Measurements from ENCODE around the gene COTL1.
"Not testable (repeated sequence)": the region's sequence is repeated elsewhere in the genome, so short reads cannot be mapped to it uniquely, and the experiment has no call there.

The COTL1 gene

DNA sequence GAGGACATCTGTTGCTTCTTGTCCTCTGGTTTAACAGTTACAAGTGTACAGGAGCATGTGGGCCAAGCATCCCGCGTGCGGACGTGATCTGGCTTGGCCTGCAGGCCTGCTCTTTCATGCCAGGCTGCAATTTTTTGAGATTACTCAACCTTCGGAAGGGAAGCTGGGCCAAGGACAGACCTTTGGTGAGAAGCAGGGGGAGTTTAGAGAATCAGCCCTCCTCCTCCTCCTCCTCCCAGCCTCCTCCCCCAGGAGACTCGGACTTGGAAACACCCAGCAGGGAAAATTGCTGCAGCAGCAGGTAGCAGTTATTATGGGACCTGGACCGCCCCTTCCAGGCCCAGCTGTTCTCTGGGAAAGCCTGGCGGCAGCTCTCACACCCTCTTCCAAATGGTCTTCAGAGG lies 25.3 kb upstream of the COTL1 start:
- no peak for DNase-seq (ENCODE audit: low read depth in 3 of 3)

DNA sequence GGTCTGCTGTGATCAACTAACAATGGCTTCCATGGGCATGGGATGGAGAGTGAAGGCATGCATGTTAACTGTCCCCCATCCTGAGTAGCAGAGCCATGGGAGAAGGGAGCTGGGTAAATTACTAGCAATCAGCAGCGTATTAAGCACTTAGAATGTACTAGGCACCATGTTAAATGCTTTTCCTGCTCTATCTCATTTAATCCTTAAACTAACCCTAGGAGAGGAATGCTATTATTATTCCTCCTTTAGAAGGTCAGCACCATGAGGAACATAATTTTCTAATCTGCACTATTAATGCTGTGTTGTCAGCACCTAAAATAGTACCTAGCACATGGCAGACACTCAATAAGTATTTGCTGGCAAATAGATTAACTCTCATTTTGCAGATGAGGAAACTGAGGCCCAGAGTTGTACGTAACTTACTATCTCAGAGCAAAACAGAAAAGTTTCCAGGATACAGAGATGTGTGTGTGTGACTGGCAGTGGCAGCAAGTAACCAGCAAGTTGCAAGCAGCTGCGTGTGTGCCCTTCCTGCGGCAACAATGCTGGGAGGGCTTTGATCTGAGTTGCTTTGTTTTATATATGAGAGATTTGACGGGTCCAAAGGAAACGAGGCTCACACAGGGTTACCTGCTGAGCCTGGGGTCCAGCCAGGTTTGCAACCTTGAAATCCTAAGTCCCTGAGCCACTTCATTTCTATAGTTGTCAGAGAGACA lies 23.9 kb upstream of the COTL1 start:
- DNase-seq (ENCODE audit: low read depth in 3 of 3) = no peak

DNA sequence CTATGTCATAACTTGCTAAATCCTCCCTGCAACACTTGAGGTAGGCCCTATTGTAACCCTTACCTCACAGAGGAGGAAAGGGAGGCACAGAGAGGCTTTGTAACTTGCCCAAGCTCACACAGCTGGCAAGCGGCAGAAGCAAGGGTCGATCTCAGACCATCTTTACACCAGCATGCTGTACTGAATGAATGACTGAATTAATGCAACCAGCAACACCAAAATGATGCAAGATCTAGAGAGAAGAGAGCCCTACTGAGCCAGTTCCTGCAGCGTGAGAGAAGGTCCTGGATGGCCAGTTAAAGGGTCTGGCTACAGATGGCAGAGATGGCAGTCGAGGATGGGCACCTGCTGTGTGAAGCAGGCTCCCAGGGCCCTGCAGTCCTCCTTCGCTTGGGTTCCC lies 22.3 kb upstream of the COTL1 start:
- DNase-seq (ENCODE audit: low read depth in 3 of 3) = no peak

- DNase-seq (ENCODE audit: low read depth in 3 of 3) = no peak
Measured at GRCh38 chr16:84638231-84638806, 20.4 kb upstream of the COTL1 start.

DNA sequence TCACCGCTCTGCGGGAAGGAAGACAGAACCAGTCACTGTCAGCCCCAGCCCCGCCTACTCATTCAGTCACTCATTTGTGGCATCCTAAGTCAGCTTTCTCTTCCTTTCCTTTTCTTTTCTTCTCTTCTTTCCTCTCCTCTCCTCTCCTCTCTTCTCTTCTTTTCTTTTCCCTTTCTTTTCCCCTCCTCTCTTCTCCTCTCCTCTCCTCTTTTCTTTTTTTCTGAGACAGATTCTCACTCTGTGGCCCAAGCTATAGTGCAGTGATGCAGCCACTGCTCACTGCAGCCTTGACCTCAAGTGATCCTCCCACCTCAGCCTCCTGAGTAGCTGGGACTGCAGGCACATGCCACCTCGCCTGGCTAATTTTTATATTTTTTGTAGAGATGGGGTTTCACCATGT lies 19.8 kb upstream of the COTL1 start:
- no peak for DNase-seq (ENCODE audit: low read depth in 3 of 3)

DNA sequence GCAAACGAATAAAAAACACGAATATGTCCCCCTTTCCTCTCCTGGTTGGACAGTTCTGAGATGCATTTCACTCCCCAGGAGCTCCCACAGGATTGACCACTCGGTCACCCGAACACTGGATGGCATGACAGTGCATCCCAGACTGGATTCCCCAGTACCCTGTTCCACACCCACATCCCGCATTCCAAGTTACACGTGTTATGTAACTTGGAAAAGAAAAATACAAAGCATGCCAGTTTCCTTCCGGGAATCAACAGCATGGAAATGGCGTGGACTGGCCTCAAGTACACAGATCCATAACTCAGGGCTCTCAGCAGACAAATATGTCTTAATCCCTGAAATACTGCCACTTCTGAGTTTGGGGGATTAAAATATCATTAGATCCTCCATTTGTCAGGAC lies 17.8 kb upstream of the COTL1 start:
- DNase-seq (ENCODE audit: low read depth in 3 of 3) = no peak

GRCh38 chr16:84633622-84634021 lies 15.7 kb upstream of the COTL1 start:
- DNase-seq (ENCODE audit: low read depth in 3 of 3) = no peak

DNA sequence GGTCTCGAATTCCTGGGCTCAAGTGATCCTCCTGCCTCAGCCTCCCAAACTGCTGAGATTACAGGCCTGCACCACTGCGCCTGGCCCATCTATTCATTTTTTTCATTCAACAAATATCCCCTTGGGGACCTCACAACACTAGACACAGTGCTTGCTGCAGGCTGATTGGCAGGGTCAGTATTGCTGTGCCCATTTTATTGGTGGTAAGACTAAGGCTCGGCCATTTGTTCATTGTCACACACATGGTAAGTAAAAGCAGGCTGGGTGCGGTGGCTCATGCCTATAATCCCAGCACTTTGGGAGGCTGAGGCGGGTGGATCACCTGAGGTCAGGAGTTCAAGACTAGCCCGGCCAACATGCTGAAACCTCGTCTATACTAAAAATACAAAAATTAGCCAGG lies 15.0 kb upstream of the COTL1 start:
- DNase-seq (ENCODE audit: low read depth in 3 of 3) = not testable (repeated sequence)

GRCh38 chr16:84631886-84632285 lies 14.0 kb upstream of the COTL1 start:
- DNase-seq (ENCODE audit: low read depth in 3 of 3) = no peak

DNA sequence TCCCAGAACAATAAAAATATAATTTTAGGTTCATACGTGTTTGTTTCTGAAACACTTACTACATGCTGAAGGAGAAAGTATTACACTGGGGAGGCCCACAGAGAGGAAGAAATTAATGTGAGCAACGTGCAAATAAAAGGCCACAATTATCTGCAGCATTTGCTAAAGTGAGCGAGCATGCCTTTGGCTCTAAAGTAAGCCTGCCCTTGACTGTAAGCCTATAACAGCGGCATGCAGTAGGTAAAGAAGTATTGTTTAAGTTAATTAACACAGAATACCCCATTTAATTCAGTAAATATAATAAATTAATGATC lies 13.2 kb upstream of the COTL1 start:
- no peak for DNase-seq (ENCODE audit: low read depth in 3 of 3)

DNA sequence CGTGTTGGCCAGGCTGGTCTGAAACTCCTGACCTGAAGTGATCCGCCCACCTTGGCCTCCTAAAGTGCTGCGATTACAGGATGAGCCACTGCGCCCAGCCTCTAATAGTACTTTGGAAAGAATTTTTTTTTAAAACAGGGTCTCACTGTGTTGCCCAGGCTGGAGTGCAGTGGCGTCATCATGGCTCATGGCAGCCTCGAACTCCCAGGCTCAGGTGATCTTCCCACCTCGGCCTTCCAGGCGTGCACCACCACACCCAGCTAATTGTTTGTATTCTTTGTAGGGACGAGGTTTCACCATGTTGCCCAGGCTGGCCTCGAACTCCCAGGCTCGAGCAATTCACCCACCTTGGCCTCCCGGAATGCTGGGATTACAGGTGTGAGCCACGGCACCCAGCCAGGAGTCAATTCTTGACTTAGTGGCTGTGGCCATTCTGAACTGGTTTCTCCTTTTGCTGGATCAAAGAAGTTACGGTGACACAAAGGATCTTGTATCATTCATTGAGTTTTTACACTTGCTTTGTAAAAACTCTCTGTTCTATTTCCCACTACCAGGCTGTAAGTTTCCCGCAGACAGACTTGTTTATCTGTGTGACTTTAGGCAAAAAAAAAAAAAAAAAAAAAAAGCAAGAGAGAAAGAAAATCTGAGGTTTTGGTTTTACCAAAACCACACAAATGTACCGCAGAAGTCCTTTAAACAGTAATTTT lies 12.7 kb upstream of the COTL1 start:
- DNase-seq (ENCODE audit: low read depth in 3 of 3) = no peak

DNA sequence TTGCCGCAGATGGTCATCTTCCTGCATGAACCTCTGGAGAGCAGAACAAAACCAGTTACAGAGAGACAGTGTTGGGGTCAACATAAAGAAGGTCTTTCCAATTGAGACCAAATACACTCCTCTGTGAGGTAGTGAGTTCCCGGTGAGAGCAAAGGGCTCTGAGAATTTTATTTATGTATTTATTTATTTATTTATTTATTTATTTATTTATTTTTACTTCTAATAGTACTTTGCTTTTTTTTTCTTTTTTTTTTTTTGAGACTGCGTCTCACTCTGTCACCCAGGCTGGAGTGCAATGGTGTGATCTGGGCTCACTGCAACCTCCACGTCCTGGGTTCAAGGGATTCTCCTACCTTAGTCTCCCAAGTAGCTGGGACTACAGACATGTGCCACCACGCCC lies 12.1 kb upstream of the COTL1 start:
- DNase-seq (ENCODE audit: low read depth in 3 of 3) = no peak

DNA sequence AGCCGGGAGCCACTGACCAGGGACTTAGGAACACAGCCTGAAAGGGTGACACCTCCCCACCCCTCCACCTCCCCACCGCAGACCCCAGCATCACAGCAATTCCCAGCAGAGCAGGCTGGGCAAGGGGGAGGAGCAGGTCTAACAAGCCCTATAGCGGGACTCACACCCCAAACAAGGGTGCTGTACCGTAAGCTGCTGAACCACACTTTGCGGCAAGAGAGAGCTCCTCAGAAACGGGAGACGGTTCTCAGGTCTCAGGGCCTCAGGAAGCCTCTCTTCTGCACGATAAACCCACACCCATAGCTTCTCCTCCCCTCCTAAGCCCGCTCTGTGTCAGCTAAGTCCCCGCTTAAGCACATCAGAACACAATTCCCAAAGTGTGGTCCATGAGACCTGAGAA lies 11.7 kb upstream of the COTL1 start:
- no peak for DNase-seq (ENCODE audit: low read depth in 3 of 3)

GRCh38 chr16:84628226-84628731 lies 10.4 kb upstream of the COTL1 start:
- no peak for DNase-seq (ENCODE audit: low read depth in 3 of 3)

GRCh38 chr16:84625556-84625955 lies 7.7 kb upstream of the COTL1 start:
- no peak for DNase-seq (ENCODE audit: low read depth in 3 of 3)

GRCh38 chr16:84620913-84621312 lies 3.0 kb upstream of the COTL1 start:
- DNase-seq (ENCODE audit: low read depth in 3 of 3) = not testable (repeated sequence)

DNA sequence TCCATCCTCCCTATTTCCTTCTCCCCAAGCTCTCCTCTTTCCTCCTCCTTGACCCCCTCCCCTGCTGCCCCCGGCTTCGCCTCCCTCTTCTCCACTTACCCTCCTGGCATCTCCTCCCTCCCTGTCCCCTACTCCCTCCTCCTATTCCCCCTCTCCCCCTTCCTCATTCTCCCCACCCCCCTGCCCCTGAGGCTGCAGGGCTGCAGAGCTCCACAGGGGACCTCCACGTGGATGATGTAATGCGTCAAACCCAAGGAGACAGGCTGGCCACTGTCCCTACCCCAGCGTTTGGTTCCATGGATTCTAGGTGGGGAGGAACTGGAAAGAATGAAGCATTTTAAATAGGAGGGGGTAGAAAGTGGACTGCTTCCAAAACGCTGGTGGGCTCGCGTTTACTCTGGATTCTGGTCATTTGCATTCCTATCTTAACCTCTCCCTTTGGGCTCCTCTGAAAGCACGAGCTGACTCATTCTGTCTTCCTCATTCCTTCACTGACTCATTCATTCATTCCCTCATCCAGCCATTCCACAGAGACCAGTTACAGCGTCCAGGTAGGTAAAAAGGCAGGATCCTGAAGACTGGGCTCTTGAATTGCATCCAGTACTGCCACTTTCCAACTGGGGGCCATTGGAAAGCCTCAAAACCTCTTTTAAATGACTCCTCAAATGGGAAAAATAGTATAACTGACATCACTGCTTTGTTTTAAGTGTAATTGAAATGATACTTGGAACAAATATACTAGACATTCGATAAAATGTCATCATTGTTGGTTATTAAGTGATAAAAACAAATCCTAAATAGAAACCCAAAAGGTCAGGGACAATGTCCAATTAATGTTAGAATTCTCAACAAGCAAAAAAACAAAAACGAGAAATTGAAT lies 943 bp upstream of the COTL1 start:
- no peak for DNase-seq (ENCODE audit: low read depth in 3 of 3)

- DNase-seq (ENCODE audit: low read depth in 3 of 3) = no peak
Measured at GRCh38 chr16:84617041-84617790, 662 bp downstream of the COTL1 start.

DNA sequence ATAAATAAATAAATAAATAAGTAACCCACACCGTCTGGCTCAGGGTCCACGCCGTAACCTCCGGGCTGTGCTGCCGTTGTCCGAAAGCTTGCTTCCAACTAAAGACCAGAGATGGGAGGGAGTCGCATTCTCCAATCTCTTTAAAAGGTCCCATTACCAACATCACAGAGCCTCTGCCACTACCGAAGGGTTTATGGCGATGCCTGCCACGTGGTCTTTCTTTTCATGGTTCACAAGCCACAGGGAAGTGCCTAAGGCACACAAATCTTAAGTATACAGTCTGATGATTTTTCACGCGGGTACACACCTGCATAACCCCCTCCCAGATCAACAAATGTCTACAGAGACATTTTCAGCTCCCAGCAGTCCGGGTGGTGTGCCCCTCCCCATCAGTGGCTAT lies 1.4 kb downstream of the COTL1 start:
- DNase-seq (ENCODE audit: low read depth in 3 of 3) = no peak

GRCh38 chr16:84614968-84615813 lies 2.7 kb downstream of the COTL1 start:
- DNase-seq (ENCODE audit: low read depth in 3 of 3) = no peak

DNA sequence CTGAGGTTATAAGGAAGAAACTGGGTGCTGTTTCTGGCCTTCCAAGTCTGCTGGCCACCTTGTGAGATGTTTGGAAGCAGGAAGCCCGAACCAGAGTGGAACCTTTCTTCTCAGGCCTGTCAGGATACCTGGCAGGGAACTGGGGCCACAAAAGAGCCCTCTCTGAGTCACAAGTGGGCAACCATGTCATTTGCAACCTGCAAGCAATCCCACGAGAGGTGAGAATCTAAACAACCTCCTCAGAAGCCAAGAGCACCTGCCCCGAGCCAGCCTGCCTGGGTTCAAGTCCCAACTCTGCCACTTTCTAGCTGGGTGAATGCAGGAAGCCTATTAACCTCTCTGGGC lies 3.3 kb downstream of the COTL1 start:
- DNase-seq (ENCODE audit: low read depth in 3 of 3) = no peak

All from stimulated activated CD4-positive, alpha-beta T cell treated with anti-CD3 and anti-CD28 coated beads, TNF-alpha, amount 100 ng/mL, for 48 hours (primary cell).